Progenitor cell of endocrine pancreas (in vitro differentiated cells): ENCODE results near the gene ECSCR. TPM values are rescaled to one million over a fixed set of nuclear protein-coding genes. Genes with fewer than 3 reads are reported as not detected.

ENCODE experiments used
- DNase-seq: peaks from one replicate; pipeline ENCODE4 v3.0.0; 2021; ENCODE audit warnings: low spot score; ENCODE audit not compliant: unreplicated experiment
- H3K27ac Mint-ChIP-seq: 2 replicates; pipeline ENCODE4 v1.8.0; 2021; ENCODE audit warnings: mild to moderate bottlenecking, moderate library complexity, mixed read lengths
- H3K27me3 Mint-ChIP-seq: 2 replicates; pipeline ENCODE4 v1.8.0; 2021; ENCODE audit warnings: mixed read lengths
- H3K36me3 Mint-ChIP-seq: 2 replicates; pipeline ENCODE4 v1.8.0; 2022; ENCODE audit warnings: mixed read lengths; ENCODE audit not compliant: insufficient read depth
- H3K4me1 Mint-ChIP-seq: 2 replicates; pipeline ENCODE4 v1.8.0; 2021; ENCODE audit warnings: low read depth, mixed read lengths
- H3K4me3 Mint-ChIP-seq: 2 replicates; pipeline ENCODE4 v1.8.0; 2021; ENCODE audit warnings: low read depth, mild to moderate bottlenecking, moderate library complexity, mixed read lengths
- H3K9me3 Mint-ChIP-seq: 2 replicates; pipeline ENCODE4 v1.8.0; 2021; ENCODE audit warnings: low read depth, mixed read lengths
- total RNA-seq: library from RNA; stranded (reverse); gene quantifications from 2 replicates; pipeline ENCODE4 v1.2.1, GENCODE V29; 2021
- TF ChIP-seq, protein P1 (sequence below): fragments of 200-600 bp; sonication (generic); IDR thresholded peaks from one replicate; pipeline ENCODE4 v1.5.0; 2021; ENCODE audit warnings: antibody characterized with exemption, mild to moderate bottlenecking; ENCODE audit not compliant: unreplicated experiment

Gene ECSCR
- total RNA-seq, 1 donor from 2014 or later: not detected

GRCh38 chr5:139475865-139476617 lies 13.5 kb upstream of the ECSCR start:
- Mint-ChIP-seq H3K27ac (no peak overlapping the region), H3K4me1 (no peaks in the 10 kb centered on the region), H3K27me3 (peaks cover 13% of the 10 kb centered on the region), H3K9me3 (no peaks in the 10 kb centered on the region), H3K4me3 (no peak overlapping the region), H3K36me3 (no peaks in the 10 kb centered on the region)
- no peak for DNase-seq
- TF ChIP-seq, protein P1, sequence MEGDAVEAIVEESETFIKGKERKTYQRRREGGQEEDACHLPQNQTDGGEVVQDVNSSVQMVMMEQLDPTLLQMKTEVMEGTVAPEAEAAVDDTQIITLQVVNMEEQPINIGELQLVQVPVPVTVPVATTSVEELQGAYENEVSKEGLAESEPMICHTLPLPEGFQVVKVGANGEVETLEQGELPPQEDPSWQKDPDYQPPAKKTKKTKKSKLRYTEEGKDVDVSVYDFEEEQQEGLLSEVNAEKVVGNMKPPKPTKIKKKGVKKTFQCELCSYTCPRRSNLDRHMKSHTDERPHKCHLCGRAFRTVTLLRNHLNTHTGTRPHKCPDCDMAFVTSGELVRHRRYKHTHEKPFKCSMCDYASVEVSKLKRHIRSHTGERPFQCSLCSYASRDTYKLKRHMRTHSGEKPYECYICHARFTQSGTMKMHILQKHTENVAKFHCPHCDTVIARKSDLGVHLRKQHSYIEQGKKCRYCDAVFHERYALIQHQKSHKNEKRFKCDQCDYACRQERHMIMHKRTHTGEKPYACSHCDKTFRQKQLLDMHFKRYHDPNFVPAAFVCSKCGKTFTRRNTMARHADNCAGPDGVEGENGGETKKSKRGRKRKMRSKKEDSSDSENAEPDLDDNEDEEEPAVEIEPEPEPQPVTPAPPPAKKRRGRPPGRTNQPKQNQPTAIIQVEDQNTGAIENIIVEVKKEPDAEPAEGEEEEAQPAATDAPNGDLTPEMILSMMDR: no peak

- no peak for DNase-seq
- H3K4me3 Mint-ChIP-seq: no peak overlapping the region
- peaks cover 13% of the 10 kb centered on the region for H3K27me3 Mint-ChIP-seq
- H3K4me1 Mint-ChIP-seq: no peaks in the 10 kb centered on the region
- H3K9me3 Mint-ChIP-seq: no peaks in the 10 kb centered on the region
- no peaks in the 10 kb centered on the region for H3K36me3 Mint-ChIP-seq
- TF ChIP-seq, protein P1: no peak
- H3K27ac Mint-ChIP-seq: no peak overlapping the region
Observed at GRCh38 chr5:139474890-139475791, 12.6 kb upstream of the ECSCR start.

- Mint-ChIP-seq H3K36me3 (no peaks in the 10 kb centered on the region), H3K27ac (no peak overlapping the region), H3K9me3 (no peaks in the 10 kb centered on the region), H3K4me1 (no peaks in the 10 kb centered on the region), H3K27me3 (peaks cover 17% of the 10 kb centered on the region), H3K4me3 (no peak overlapping the region)
- DNase-seq: no peak
- TF ChIP-seq, protein P1: no peak
Observed at GRCh38 chr5:139473565-139473964, 11.0 kb upstream of the ECSCR start.

- Mint-ChIP-seq H3K36me3 (no peaks in the 10 kb centered on the region), H3K27ac (no peak overlapping the region), H3K4me3 (no peak overlapping the region), H3K9me3 (no peaks in the 10 kb centered on the region), H3K27me3 (peaks cover 19% of the 10 kb centered on the region), H3K4me1 (no peaks in the 10 kb centered on the region)
- TF ChIP-seq, protein P1: no peak
- DNase-seq: no peak
Observed at GRCh38 chr5:139473105-139473504, 10.6 kb upstream of the ECSCR start.

DNA sequence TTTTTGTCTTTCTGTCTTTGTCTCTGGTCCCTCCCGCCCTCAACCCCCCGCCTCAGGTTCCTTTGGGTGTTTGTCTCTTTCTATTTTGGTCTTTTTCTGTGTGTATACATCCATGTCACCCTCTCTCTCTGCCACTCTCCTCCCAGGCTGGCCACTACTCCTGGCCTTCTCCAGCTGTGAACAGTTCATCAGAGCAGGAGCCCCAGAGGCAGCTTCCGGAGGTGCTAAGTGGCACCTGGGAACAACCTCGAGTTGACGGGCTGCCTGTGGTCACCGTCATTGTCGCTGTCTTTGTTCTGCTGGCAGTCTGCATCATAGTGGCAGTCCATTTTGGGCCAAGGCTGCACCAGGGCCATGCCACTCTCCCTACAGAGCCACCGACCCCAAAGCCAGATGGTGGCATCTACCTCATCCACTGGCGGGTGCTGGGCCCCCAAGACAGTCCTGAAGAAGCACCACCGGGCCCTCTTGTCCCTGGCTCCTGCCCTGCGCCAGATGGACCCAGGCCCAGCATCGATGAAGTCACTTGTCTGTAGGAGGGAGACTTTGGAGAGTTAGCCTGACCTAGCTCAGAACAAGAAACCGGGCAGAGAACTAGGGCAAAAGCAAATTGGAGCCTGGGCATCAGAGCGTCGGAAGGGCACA lies 10.0 kb upstream of the ECSCR start:
- no peaks in the 10 kb centered on the region for H3K9me3 Mint-ChIP-seq
- no peak for DNase-seq
- no peak overlapping the region for H3K27ac Mint-ChIP-seq
- H3K4me3 Mint-ChIP-seq: no peak overlapping the region
- peaks cover 19% of the 10 kb centered on the region for H3K27me3 Mint-ChIP-seq
- TF ChIP-seq, protein P1: no peak
- no peaks in the 10 kb centered on the region for H3K4me1 Mint-ChIP-seq
- H3K36me3 Mint-ChIP-seq: no peaks in the 10 kb centered on the region
